ENCODE measurements around the gene DNAJB11. TPM values are rescaled to one million over a fixed set of nuclear protein-coding genes. Genes with fewer than 3 reads are reported as not detected.
A peak's percentile ranks its signal among the peaks of the same experiment; 100 is the strongest.

The DNAJB11 gene
- total and polyA plus RNA-seq, 2 experiments from 2014 or later: 72.6 to 85.6 TPM

GRCh38 chr3:186624598-186624997 is 54.1 kb downstream of the DNAJB11 start:
- no peak overlapping the region for H3K27ac ChIP-seq (ENCODE audit: low read depth)
- H2AFZ ChIP-seq: 0 out of 2 replicates have a peak overlapping the region, but pooled peaks have one; percentile 38
- TF ChIP-seq REST (IDR thresholded peaks at IDR 0.05; ENCODE audit: unreplicated experiment) (no peak), ZNF331 (CRISPR knock-in tag; IDR thresholded peaks at IDR 0.05; ENCODE audit: low read depth) (no peak), STAT1 (IDR thresholded peaks at IDR 0.05; ENCODE audit: unreplicated experiment) (no peak), CTCF (conservative IDR thresholded peaks at IDR 0.05; ENCODE audit: low read depth in 2 of 2) (no peak), ZNF462 (CRISPR knock-in tag; IDR thresholded peaks at IDR 0.05) (no peak)
- no peak overlapping the region for H3K27ac Mint-ChIP-seq
- no peaks in the 10 kb centered on the region for H3K9me3 Mint-ChIP-seq
- H3K27me3 Mint-ChIP-seq (ENCODE audit: insufficient read depth, low read depth, poor library complexity): no peaks in the 10 kb centered on the region
- 0 out of 2 replicates have a peak, but pooled peaks cover 14% of the 10 kb centered on the region for H3K9me2 ChIP-seq (ENCODE audit: insufficient read depth)
- no peaks in the 10 kb centered on the region for H3K79me2 ChIP-seq (replicated peaks; ENCODE audit: insufficient read depth)
- H3K4me1 ChIP-seq (ENCODE audit: insufficient read depth): no peaks in the 10 kb centered on the region
- H3F3A ChIP-seq (replicated peaks; ENCODE audit: low read depth): no peaks in the 10 kb centered on the region
- no peaks in the 10 kb centered on the region for H3K27me3 ChIP-seq (ENCODE audit: insufficient read depth)
- H3K36me3 Mint-ChIP-seq (ENCODE audit: low read depth): no peaks in the 10 kb centered on the region
- DNase-seq (ENCODE audit: low spot score) (no peak), ATAC-seq (no peak)
- no peaks in the 10 kb centered on the region for H4K20me1 ChIP-seq (replicated peaks; ENCODE audit: insufficient read depth)
- no peaks in the 10 kb centered on the region for H3K36me3 ChIP-seq (ENCODE audit: insufficient read depth)
- H3K4me3 ChIP-seq: no peak overlapping the region
- no peak overlapping the region for H3K4me3 Mint-ChIP-seq
- H3K4me2 ChIP-seq: no peak overlapping the region
- H3K4me1 Mint-ChIP-seq: no peaks in the 10 kb centered on the region
